Trophoblast cell (in vitro differentiated cells and primary cell): ENCODE results near the gene RNASE12. TPM values are rescaled to one million over a fixed set of nuclear protein-coding genes. Genes with fewer than 3 reads are reported as not detected.

Experiments used
- DNase-seq, 2 donors: peaks; one replicate each; pipeline ENCODE4 v3.0.0-alpha.2; 2016
- H2AFZ ChIP-seq: 2 replicates; pipeline ENCODE4 v1.6.1; 2013; ENCODE audit warnings: low read length, moderate library complexity, mild to moderate bottlenecking; ENCODE audit not compliant: insufficient read depth, poor library complexity
- H2AK5ac ChIP-seq: 2 replicates; pipeline ENCODE4 v1.6.1; 2013; ENCODE audit warnings: mild to moderate bottlenecking, low read length
- H2BK120ac ChIP-seq: 2 replicates; pipeline ENCODE4 v1.6.1; 2013; ENCODE audit warnings: low read length, mild to moderate bottlenecking, moderate library complexity; ENCODE audit not compliant: insufficient read depth, poor library complexity
- H2BK12ac ChIP-seq: 2 replicates; pipeline ENCODE4 v1.6.1; 2013; ENCODE audit warnings: mild to moderate bottlenecking, low read length, moderate library complexity
- H2BK5ac ChIP-seq: 2 replicates; pipeline ENCODE4 v1.6.1; 2013; ENCODE audit warnings: low read length, low read depth, moderate library complexity, mild to moderate bottlenecking; ENCODE audit not compliant: poor library complexity
- H3K14ac ChIP-seq: 2 replicates; pipeline ENCODE4 v1.6.1; 2013; ENCODE audit warnings: mild to moderate bottlenecking, low read length
- H3K18ac ChIP-seq: 2 replicates; pipeline ENCODE4 v1.6.1; 2013; ENCODE audit warnings: mild to moderate bottlenecking, low read length
- H3K23ac ChIP-seq: 2 replicates; pipeline ENCODE4 v1.6.1; 2013; ENCODE audit warnings: low read length
- H3K27ac ChIP-seq: 2 replicates; pipeline ENCODE4 v1.5.1; 2013; ENCODE audit warnings: low read depth, mild to moderate bottlenecking, inconsistent platforms, low read length, moderate library complexity
- H3K27me3 ChIP-seq: 2 replicates; pipeline ENCODE4 v1.6.1; 2013; ENCODE audit warnings: inconsistent platforms, mild to moderate bottlenecking, low read length, moderate library complexity; ENCODE audit not compliant: insufficient read depth
- H3K36me3 ChIP-seq, 2 experiments: 1 replicate in 1 of 2; 2 replicates in 1 of 2; pipeline ENCODE4 v1.6.1; 2013; ENCODE audit warnings: low read length in 2 of 2, mild to moderate bottlenecking in 2 of 2, moderate library complexity in 1 of 2; ENCODE audit not compliant: insufficient read depth in 2 of 2, control insufficient read depth in 1 of 2
- H3K4ac ChIP-seq: 2 replicates; pipeline ENCODE4 v1.6.1; 2013; ENCODE audit warnings: low read depth, mild to moderate bottlenecking, low read length, moderate library complexity
- H3K4me1 ChIP-seq, 2 experiments: 1 replicate in 1 of 2; 2 replicates in 1 of 2; pipeline ENCODE4 v1.6.1; 2013; ENCODE audit warnings: low read length in 2 of 2, mild to moderate bottlenecking in 2 of 2, moderate library complexity in 1 of 2; ENCODE audit not compliant: insufficient read depth in 2 of 2, control insufficient read depth in 1 of 2
- H3K4me2 ChIP-seq: 2 replicates; pipeline ENCODE4 v1.6.1; 2013; ENCODE audit warnings: inconsistent platforms, mild to moderate bottlenecking, low read length, moderate library complexity
- H3K4me3 ChIP-seq: 2 replicates; pipeline ENCODE4 v1.5.1; 2013; ENCODE audit warnings: mild to moderate bottlenecking, low read depth, low read length, inconsistent platforms
- H3K79me1 ChIP-seq: one replicate; pipeline ENCODE4 v1.6.1; 2013; ENCODE audit warnings: low read length
- H3K79me2 ChIP-seq: 2 replicates; pipeline ENCODE4 v1.6.1; 2013; ENCODE audit warnings: low read length, mild to moderate bottlenecking; ENCODE audit not compliant: control insufficient read depth, insufficient read depth, poor library complexity
- H3K9ac ChIP-seq: 2 replicates; pipeline ENCODE4 v1.6.1; 2013; ENCODE audit warnings: mild to moderate bottlenecking, low read length
- H3K9me3 ChIP-seq: 2 replicates; pipeline ENCODE4 v1.6.1; 2013; ENCODE audit warnings: low read depth, mild to moderate bottlenecking, control low read depth, inconsistent platforms, low read length; ENCODE audit not compliant: insufficient read depth
- H4K12ac ChIP-seq: 2 replicates; pipeline ENCODE4 v1.6.1; 2013; ENCODE audit warnings: low read depth, mild to moderate bottlenecking, low read length, moderate library complexity
- H4K8ac ChIP-seq: 2 replicates; pipeline ENCODE4 v1.6.1; 2013; ENCODE audit warnings: low read depth, mild to moderate bottlenecking, low read length, moderate library complexity
- H4K91ac ChIP-seq: one replicate; pipeline ENCODE4 v1.6.1; 2013; ENCODE audit warnings: low read depth, mild to moderate bottlenecking, low read length, moderate library complexity
- WGBS: extraction: QIAGEN DNeasy Blood & Tissue Kit; methylation state at CpG from one replicate; pipeline ENCODE4 v1.1.7; 2013; ENCODE audit warnings: missing lambda C conversion rate; ENCODE audit not compliant: insufficient read length, insufficient coverage; ENCODE audit errors: extremely low coverage; 5-methylcytosine and 5-hydroxymethylcytosine counted together
- polyA plus RNA-seq: library from polyadenylated mRNA; stranded (reverse); fragments of 200-250 nt; gene quantifications from 2 replicates; pipeline ENCODE4 v1.2.3, GENCODE V29; 2013

The RNASE12 gene, protein sequence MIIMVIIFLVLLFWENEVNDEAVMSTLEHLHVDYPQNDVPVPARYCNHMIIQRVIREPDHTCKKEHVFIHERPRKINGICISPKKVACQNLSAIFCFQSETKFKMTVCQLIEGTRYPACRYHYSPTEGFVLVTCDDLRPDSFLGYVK
- polyA plus RNA-seq, result not detected in 2 replicates

- no peak within 1 kb of the TSS for H2BK5ac ChIP-seq
- no peak within 1 kb of the TSS for H2AK5ac ChIP-seq
- H3K27me3 ChIP-seq, result no peaks in the 10 kb centered on the region
- H3K9ac ChIP-seq, result no peak within 1 kb of the TSS
- H3K79me2 ChIP-seq, result no peaks in the 10 kb centered on the region
- no peak within 1 kb of the TSS for H3K4me2 ChIP-seq
- H3K4ac ChIP-seq, result no peak within 1 kb of the TSS
- no CpG with 5 or more reads among the region's 4 CpGs for WGBS
- no peaks in the 10 kb centered on the region for H3K9me3 ChIP-seq
- H3K36me3 ChIP-seq, result no peaks in the 10 kb centered on the region
- H2AFZ ChIP-seq, result no peak within 1 kb of the TSS
- no peak within 1 kb of the TSS for H3K23ac ChIP-seq
- H3K18ac ChIP-seq, result no peak within 1 kb of the TSS
- H2BK12ac ChIP-seq, result no peak within 1 kb of the TSS
- H4K12ac ChIP-seq, result no peak within 1 kb of the TSS
- no peaks in the 10 kb centered on the region for H3K4me1 ChIP-seq
- DNase-seq, result no peak
- no peak within 1 kb of the TSS for H2BK120ac ChIP-seq
- H4K8ac ChIP-seq, result no peak within 1 kb of the TSS
- no peak within 1 kb of the TSS for H3K4me3 ChIP-seq
- no peaks in the 10 kb centered on the region for H3K79me1 ChIP-seq
- no peak within 1 kb of the TSS for H4K91ac ChIP-seq
- H3K14ac ChIP-seq, result no peak within 1 kb of the TSS
- H3K27ac ChIP-seq, result no peak within 1 kb of the TSS
Observed at GRCh38 chr14:20591235-20591634, at the start of gene RNASE12. Gene RNASE12 (minus strand): TSS chr14:20591376. CDS start chr14:20590723, 653 bp downstream.

- Histone ChIP-seq H3K79me2 (no peaks in the 10 kb centered on the region), H4K8ac (no peak overlapping the region), H4K91ac (no peak overlapping the region), H2BK5ac (no peak overlapping the region), H3K18ac (no peak overlapping the region), H2AK5ac (no peak overlapping the region), H2BK12ac (no peak overlapping the region), H3K36me3 (no peaks in the 10 kb centered on the region), H3K4ac (no peak overlapping the region), H4K12ac (no peak overlapping the region), H3K23ac (no peak overlapping the region), H3K14ac (no peak overlapping the region), H3K79me1 (no peaks in the 10 kb centered on the region), H3K27me3 (no peaks in the 10 kb centered on the region), H3K9me3 (no peaks in the 10 kb centered on the region), H3K27ac (no peak overlapping the region), H3K4me2 (peak overlapping the region; percentile 77), H3K4me3 (peak overlapping the region; percentile 67), H3K9ac (no peak overlapping the region), H2BK120ac (no peak overlapping the region), H3K4me1 (peaks cover 8 to 10% of the 10 kb centered on the region in 2 experiments), H2AFZ (peak overlapping the region; percentile 66)
- peak; percentile 67 to 85 for DNase-seq
- no CpG with 5 or more reads among the region's 45 CpGs for WGBS
Observed at GRCh38 chr14:20632831-20633691, 41.9 kb upstream of the RNASE12 start.

DNA sequence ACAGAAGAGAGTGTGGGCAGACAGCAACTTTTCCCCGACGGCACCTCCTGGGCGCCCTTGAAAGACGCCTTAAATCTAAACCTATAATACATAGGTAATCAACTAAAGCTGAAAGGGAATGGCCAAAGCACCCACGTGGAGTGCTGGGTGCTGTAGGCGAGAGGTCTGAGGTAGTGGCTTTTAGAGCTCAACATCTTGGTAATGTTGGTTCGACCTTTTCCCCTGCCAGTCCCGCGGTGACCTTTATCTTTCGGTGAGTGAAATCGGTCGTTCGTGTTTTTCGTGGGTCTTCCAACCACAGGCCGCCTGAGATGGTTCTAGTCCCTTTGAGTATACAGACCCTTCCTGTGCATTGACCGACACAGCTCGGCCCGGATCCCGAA is 41.3 kb upstream of the RNASE12 start:
- no peak overlapping the region for H3K4ac ChIP-seq
- peak overlapping the region; percentile 67 for H3K4me3 ChIP-seq
- H3K27me3 ChIP-seq, result no peaks in the 10 kb centered on the region
- no peak overlapping the region for H3K18ac ChIP-seq
- no peaks in the 10 kb centered on the region for H3K79me2 ChIP-seq
- H3K27ac ChIP-seq, result no peak overlapping the region
- H3K79me1 ChIP-seq, result no peaks in the 10 kb centered on the region
- no peak overlapping the region for H2BK120ac ChIP-seq
- no peak overlapping the region for H3K23ac ChIP-seq
- no peak overlapping the region for H3K14ac ChIP-seq
- no peak overlapping the region for H4K91ac ChIP-seq
- H2BK12ac ChIP-seq, result no peak overlapping the region
- no peak overlapping the region for H3K9ac ChIP-seq
- no peak overlapping the region for H4K8ac ChIP-seq
- H3K9me3 ChIP-seq, result no peaks in the 10 kb centered on the region
- no CpG with 5 or more reads among the region's 19 CpGs for WGBS
- no peak overlapping the region for H2AK5ac ChIP-seq
- H3K4me1 ChIP-seq, result peaks cover 8 to 10% of the 10 kb centered on the region in 2 experiments
- H4K12ac ChIP-seq, result no peak overlapping the region
- peak in 1 of 2 donors; percentile 44 for DNase-seq
- peak overlapping the region; percentile 77 for H3K4me2 ChIP-seq
- H3K36me3 ChIP-seq, result no peaks in the 10 kb centered on the region
- H2AFZ ChIP-seq, result no peak overlapping the region
- H2BK5ac ChIP-seq, result no peak overlapping the region

DNA sequence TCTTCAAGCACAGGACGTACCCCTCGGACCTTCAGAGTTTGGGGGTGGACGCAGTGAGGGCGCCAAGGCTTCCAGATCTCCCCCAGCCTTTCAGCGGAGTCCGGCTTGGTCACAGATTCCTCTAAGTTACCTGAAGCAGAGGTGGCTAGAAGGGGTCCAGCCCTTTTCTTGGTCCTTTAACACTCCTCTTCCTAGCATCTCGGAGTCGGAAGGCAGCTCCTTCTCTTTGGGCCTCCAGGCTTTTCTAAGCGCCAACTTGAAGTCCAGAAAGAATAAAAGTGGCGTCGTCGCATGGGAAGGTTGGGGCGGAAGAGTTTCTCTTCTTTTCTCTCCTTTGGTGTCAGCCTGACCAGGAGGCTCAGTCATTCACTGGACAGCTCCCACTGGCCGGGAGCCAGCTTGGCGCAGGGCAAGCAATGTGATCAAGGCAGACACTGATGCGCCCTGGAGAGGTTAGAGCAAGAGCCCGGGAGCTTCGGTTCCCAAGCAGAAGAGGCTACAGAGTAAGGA is 40.8 kb upstream of the RNASE12 start:
- Histone ChIP-seq H2BK120ac (no peak overlapping the region), H4K8ac (no peak overlapping the region), H3K4me3 (peak overlapping the region; percentile 67), H3K14ac (no peak overlapping the region), H2AFZ (no peak overlapping the region), H3K4ac (no peak overlapping the region), H2AK5ac (no peak overlapping the region), H3K9ac (no peak overlapping the region), H4K91ac (no peak overlapping the region), H2BK5ac (no peak overlapping the region), H3K79me1 (no peaks in the 10 kb centered on the region), H3K79me2 (no peaks in the 10 kb centered on the region), H3K18ac (no peak overlapping the region), H4K12ac (no peak overlapping the region), H3K23ac (no peak overlapping the region), H3K4me2 (peak overlapping the region; percentile 77), H3K27me3 (no peaks in the 10 kb centered on the region), H3K4me1 (peaks cover 8 to 10% of the 10 kb centered on the region in 2 experiments), H3K27ac (no peak overlapping the region), H3K9me3 (no peaks in the 10 kb centered on the region), H3K36me3 (no peaks in the 10 kb centered on the region), H2BK12ac (no peak overlapping the region)
- DNase-seq, result peak; percentile 40 to 73
- no CpG with 5 or more reads among the region's 18 CpGs for WGBS
